ENCODE results near the gene PRDX2.
A peak's percentile ranks its signal among the peaks of the same experiment; 100 is the strongest.

PRDX2 gene

GRCh38 chr19:12792051-12792852 lies 9.3 kb downstream of the PRDX2 start:
- Histone ChIP-seq H3K36me3 (ENCODE audit: control insufficient read depth, low read length) (peaks cover 6% of the 10 kb centered on the region; the same call in 1 of the 2 replicates), H3K4me2 (ENCODE audit: low read length) (peak overlapping the region; percentile 93), H3K9me3 (ENCODE audit: control insufficient read depth, insufficient read depth, low read length) (no peaks in the 10 kb centered on the region), H4K20me1 (ENCODE audit: control insufficient read depth, insufficient read depth, low read depth, low read length) (no peaks in the 10 kb centered on the region), H3K4me1 (ENCODE audit: control insufficient read depth, low read length) (peaks cover 51% of the 10 kb centered on the region), H3K4me3 (ENCODE audit: low read length) (peak overlapping the region; percentile 79), H3K27me3 (ENCODE audit: control insufficient read depth, low read length) (no peaks in the 10 kb centered on the region), H3K27ac (ENCODE audit: low read depth, low read length) (peak overlapping the region; percentile 84), H3K79me2 (ENCODE audit: control insufficient read depth, low read length) (peaks cover 29% of the 10 kb centered on the region), H3K9me2 (replicated peaks; ENCODE audit: control insufficient read depth, low read length) (no peaks in the 10 kb centered on the region), H3F3A (ENCODE audit: control insufficient read depth, insufficient read depth) (peaks cover 28% of the 10 kb centered on the region)
- TF ChIP-seq EZH2phosphoT487 (IDR thresholded peaks at IDR 0.05; ENCODE audit: borderline replicate concordance, low read length) (no peak), CTCF (IDR thresholded peaks at IDR 0.05; ENCODE audit: low read depth, low read length, poor library complexity, severe bottlenecking) (peak; percentile 17)

- Histone ChIP-seq H3K27me3 (ENCODE audit: control insufficient read depth, low read length) (no peaks in the 10 kb centered on the region), H3K79me2 (ENCODE audit: control insufficient read depth, low read length) (peaks cover 29% of the 10 kb centered on the region), H3K4me2 (ENCODE audit: low read length) (peak within 1 kb of the TSS; percentile 93), H3K4me3 (ENCODE audit: low read length) (peak within 1 kb of the TSS; percentile 79), H3K9me3 (ENCODE audit: control insufficient read depth, insufficient read depth, low read length) (no peaks in the 10 kb centered on the region), H3K27ac (ENCODE audit: low read depth, low read length) (peak within 1 kb of the TSS; percentile 84), H4K20me1 (ENCODE audit: control insufficient read depth, insufficient read depth, low read depth, low read length) (no peaks in the 10 kb centered on the region), H3F3A (ENCODE audit: control insufficient read depth, insufficient read depth) (peaks cover 29% of the 10 kb centered on the region), H3K4me1 (ENCODE audit: control insufficient read depth, low read length) (peaks cover 56% of the 10 kb centered on the region), H3K9me2 (replicated peaks; ENCODE audit: control insufficient read depth, low read length) (no peaks in the 10 kb centered on the region), H3K36me3 (ENCODE audit: control insufficient read depth, low read length) (peaks cover 6% of the 10 kb centered on the region; the same call in 1 of the 2 replicates)
- no peak for TF ChIP-seq EZH2phosphoT487 (IDR thresholded peaks at IDR 0.05; ENCODE audit: borderline replicate concordance, low read length)
- TF ChIP-seq CTCF (IDR thresholded peaks at IDR 0.05; ENCODE audit: low read depth, low read length, poor library complexity, severe bottlenecking): peak; percentile 20
Observed at GRCh38 chr19:12791345-12792050, 10.1 kb downstream of the PRDX2 start, which contains the start of gene JUNB. JUNB (plus strand) TSS chr19:12791486; CDS start chr19:12791772, 286 bp downstream.

- Histone ChIP-seq H3K27ac (ENCODE audit: low read depth, low read length) (peak overlapping the region; percentile 84), H3K79me2 (ENCODE audit: control insufficient read depth, low read length) (peaks cover 29% of the 10 kb centered on the region), H3K27me3 (ENCODE audit: control insufficient read depth, low read length) (no peaks in the 10 kb centered on the region), H3K9me3 (ENCODE audit: control insufficient read depth, insufficient read depth, low read length) (no peaks in the 10 kb centered on the region), H3F3A (ENCODE audit: control insufficient read depth, insufficient read depth) (peaks cover 29% of the 10 kb centered on the region), H3K9me2 (replicated peaks; ENCODE audit: control insufficient read depth, low read length) (no peaks in the 10 kb centered on the region), H3K4me3 (ENCODE audit: low read length) (peak overlapping the region; percentile 79), H3K4me2 (ENCODE audit: low read length) (peak overlapping the region; percentile 93), H4K20me1 (ENCODE audit: control insufficient read depth, insufficient read depth, low read depth, low read length) (no peaks in the 10 kb centered on the region), H3K4me1 (ENCODE audit: control insufficient read depth, low read length) (peaks cover 56% of the 10 kb centered on the region), H3K36me3 (ENCODE audit: control insufficient read depth, low read length) (peaks cover 6% of the 10 kb centered on the region; the same call in 1 of the 2 replicates)
- TF ChIP-seq CTCF (IDR thresholded peaks at IDR 0.05; ENCODE audit: low read depth, low read length, poor library complexity, severe bottlenecking): no peak
- TF ChIP-seq EZH2phosphoT487 (IDR thresholded peaks at IDR 0.05; ENCODE audit: borderline replicate concordance, low read length): no peak
Observed at GRCh38 chr19:12790628-12791344, 10.8 kb downstream of the PRDX2 start.

Data from DOHH2 (cell line).